HCT116 (cell line): ENCODE data around the gene ENO2. TPM values are rescaled to one million over a fixed set of nuclear protein-coding genes. Genes with fewer than 3 reads are reported as not detected.

ENCODE experiments used
- ATAC-seq: fragments of 200-7000 bp; cut with Tn5 transposase; 2 replicates; pipeline ENCODE4 v1.9.1; 2020; ENCODE audit warnings: mild to moderate bottlenecking, moderate library complexity
- BruUV-seq: library from RNA; stranded (reverse); fragments of 400-500 nt; replicated peaks from 2 replicates; lab custom pipeline; 2021; lab: Mats Ljungman, UMichigan
- CTCF ChIA-PET: fragments of 300-600 bp; sonication (Branson Sonifier 250); formaldehyde crosslinking; loops from one replicate; lab custom pipeline; 2021; ENCODE audit warnings: antibody characterized with exemption; lab: Charles Lee
- POLR2A ChIA-PET: fragments of 300-600, 350-600 bp; sonication (Branson Sonifier 250); formaldehyde crosslinking; loops from one replicate; lab custom pipeline; 2021; ENCODE audit warnings: antibody characterized with exemption; lab: Charles Lee
- RAD21 ChIA-PET, 2 experiments: fragments of 300-600 bp; sonication (Branson Sonifier 250); formaldehyde crosslinking; loops; one replicate each; lab custom pipeline; 2023; ENCODE audit warnings: low total read pairs in 2 of 2; ENCODE audit not compliant: uncharacterized antibody in 2 of 2, unreplicated experiment in 2 of 2, low non-redundant PET in 1 of 2; lab: Charles Lee
- DNase-seq: peaks from one replicate; pipeline ENCODE4 v3.0.0-alpha.2; 2010; ENCODE audit warnings: low read depth, low spot score
- H2AFZ ChIP-seq: fragments of 200-600 bp; shearing (Covaris generic), sonication (generic); 2 replicates; pipeline ENCODE4 v1.6.1; 2017; ENCODE audit warnings: low read depth, mixed run types, mixed read lengths, antibody characterized with exemption, low read length; ENCODE audit not compliant: poor library complexity, severe bottlenecking
- H3K27ac ChIP-seq: 2 replicates; pipeline ENCODE4 v1.5.1; 2012; ENCODE audit warnings: low read depth, low read length
- H3K27me3 ChIP-seq: fragments of 200-600 bp; sonication (generic); 2 replicates; pipeline ENCODE4 v1.6.1; 2016; ENCODE audit warnings: mixed run types, low read length, mixed read lengths; ENCODE audit not compliant: insufficient read depth
- H3K36me3 ChIP-seq, 2 experiments: fragments of 200-500 bp in 1 of 2; fragments of 200-600 bp in 1 of 2; sonication (Bioruptor generic) in 1 of 2; sonication (generic) in 1 of 2; 2 replicates each; pipeline versions ENCODE4 v1.5.1 to v1.6.1; 2014 to 2016; ENCODE audit warnings: low read length in 2 of 2, inconsistent platforms in 1 of 2, mixed read lengths in 1 of 2, mixed run types in 1 of 2; ENCODE audit not compliant: insufficient read depth in 2 of 2, control insufficient read depth in 1 of 2
- H3K4me1 ChIP-seq, 2 experiments: fragments of 200-600 bp in 1 of 2; sonication (generic) in 1 of 2; 2 replicates each; pipeline versions ENCODE4 v1.5.1 to v1.6.1; 2012 to 2017; ENCODE audit warnings: low read length in 2 of 2, inconsistent platforms in 1 of 2, mild to moderate bottlenecking in 1 of 2, mixed read lengths in 1 of 2, mixed run types in 1 of 2, moderate library complexity in 1 of 2; ENCODE audit not compliant: insufficient read depth in 2 of 2, control insufficient read depth in 1 of 2
- H3K4me2 ChIP-seq: fragments of 200-600 bp; sonication (generic); 2 replicates; pipeline ENCODE4 v1.6.1; 2017; ENCODE audit warnings: mixed run types, low read length, mixed read lengths
- H3K4me3 ChIP-seq, 2 experiments: fragments of 200-600 bp in 1 of 2; sonication (generic) in 1 of 2; replicated peaks in 1 of 2; 2 replicates each; pipeline ENCODE4 v1.5.1; 2011 to 2016; ENCODE audit warnings: low read length in 2 of 2, control low read depth in 1 of 2, low read depth in 1 of 2, mild to moderate bottlenecking in 1 of 2, mixed read lengths in 1 of 2, mixed run types in 1 of 2
- H3K79me2 ChIP-seq: fragments of 200-600 bp; sonication (generic); 2 replicates; pipeline ENCODE4 v1.6.1; 2017; ENCODE audit warnings: mild to moderate bottlenecking, mixed run types, low read length, moderate library complexity, mixed read lengths; ENCODE audit not compliant: insufficient read depth
- H3K9ac ChIP-seq: fragments of 200-600 bp; sonication (generic); 2 replicates; pipeline ENCODE4 v1.6.1; 2016; ENCODE audit warnings: low read length, mixed read lengths
- H3K9me2 ChIP-seq: fragments of 200-600 bp; sonication (generic), shearing (Covaris generic); 2 replicates; pipeline ENCODE4 v1.6.1; 2017; ENCODE audit warnings: mixed run types, mild to moderate bottlenecking, moderate library complexity; ENCODE audit not compliant: insufficient read depth
- H3K9me3 ChIP-seq, 2 experiments: fragments of 200-500 bp in 1 of 2; fragments of 200-600 bp in 1 of 2; sonication (Bioruptor generic) in 1 of 2; sonication (generic) in 1 of 2; 2 replicates each; pipeline ENCODE4 v1.6.1; 2014 to 2017; ENCODE audit warnings: low read length in 2 of 2, mixed read lengths in 2 of 2, inconsistent platforms in 1 of 2, low read depth in 1 of 2, mild to moderate bottlenecking in 1 of 2, mixed run types in 1 of 2, moderate library complexity in 1 of 2; ENCODE audit not compliant: control insufficient read depth in 1 of 2, insufficient read depth in 1 of 2
- H4K20me1 ChIP-seq: fragments of 200-600 bp; sonication (generic), shearing (Covaris generic); 2 replicates; pipeline ENCODE4 v1.6.1; 2017; ENCODE audit warnings: mixed run types, mild to moderate bottlenecking, moderate library complexity; ENCODE audit not compliant: insufficient read depth
- CBX3 ChIP-seq: IDR thresholded peaks from 2 replicates; pipeline ENCODE4 v1.6.1; 2012; ENCODE audit warnings: low read depth
- CTCF ChIP-seq, 3 experiments: fragments of 200-600 bp in 1 of 3; sonication (generic) in 1 of 3; IDR thresholded peaks in 2 of 3; conservative IDR thresholded peaks in 1 of 3; 2 replicates each; pipeline ENCODE4 v1.5.1; 2012 to 2017; ENCODE audit warnings: low read depth in 2 of 3, low read length in 2 of 3, antibody characterized with exemption in 1 of 3, borderline replicate concordance in 1 of 3, control low read depth in 1 of 3, mild to moderate bottlenecking in 1 of 3, mixed read lengths in 1 of 3, mixed run types in 1 of 3, moderate library complexity in 1 of 3; ENCODE audit not compliant: insufficient read depth in 1 of 3
- EZH2 ChIP-seq: fragments of 200-600 bp; sonication (generic); IDR thresholded peaks from 2 replicates; pipeline ENCODE4 v1.6.1; 2017; ENCODE audit warnings: antibody characterized with exemption, mixed run types
- FOSL1 ChIP-seq: IDR thresholded peaks from 2 replicates; pipeline ENCODE4 v1.6.1; 2012; ENCODE audit warnings: low read depth
- MAX ChIP-seq: IDR thresholded peaks from 2 replicates; pipeline ENCODE4 v1.6.1; 2012
- SRF ChIP-seq: IDR thresholded peaks from 2 replicates; pipeline ENCODE4 v1.6.1; 2012; ENCODE audit warnings: low read depth
- TCF7L2 ChIP-seq: IDR thresholded peaks from 2 replicates; pipeline ENCODE4 v1.7.0; 2011; ENCODE audit warnings: borderline replicate concordance, inconsistent platforms; ENCODE audit not compliant: insufficient read depth, insufficient read length; ENCODE audit errors: extremely low read depth
- YY1 ChIP-seq: IDR thresholded peaks from 2 replicates; pipeline ENCODE4 v1.6.1; 2011; ENCODE audit warnings: low read length, low read depth, moderate library complexity, mild to moderate bottlenecking; ENCODE audit not compliant: insufficient replicate concordance; ENCODE audit errors: extremely low read depth
- ZFX ChIP-seq: fragments of 450-650 bp; IDR thresholded peaks from 2 replicates; pipeline ENCODE4 v1.6.1; 2017
- intact Hi-C: fragments of 100-400 bp; cut with micrococcal nuclease; formaldehyde crosslinking; loops from 2 replicates; pipeline ENCODE4 v1.10.0; 2022
- total RNA-seq: library from RNA; stranded (reverse); gene quantifications from one replicate; pipeline ENCODE4 v1.2.1, GENCODE V29; 2021; ENCODE audit not compliant: unreplicated experiment

ENO2 gene
- total RNA-seq, 1 experiment from 2014 or later: 117 TPM

GRCh38 chr12:6866163-6866919 is 48.0 kb upstream of the ENO2 start:
- RAD21 ChIA-PET: no interaction called here
- Histone ChIP-seq H3K4me1 (peaks cover 27 to 48% of the 10 kb centered on the region in 2 experiments), H3K9ac (peak overlapping the region; percentile 99), H3K36me3 (peaks cover 31 to 56% of the 10 kb centered on the region in 2 experiments; a peak in 3 of 4 replicates), H3K79me2 (peaks cover 43% of the 10 kb centered on the region), H3K4me2 (peak overlapping the region; percentile 92), H3K4me3 (peak overlapping the region; percentile 97 to 99), H3K9me3 (no peaks in the 10 kb centered on the region), H3K27me3 (no peaks in the 10 kb centered on the region), H3K27ac (peak overlapping the region; percentile 52), H4K20me1 (peaks cover 12% of the 10 kb centered on the region; the same call in 1 of the 2 replicates), H3K9me2 (no peaks in the 10 kb centered on the region), H2AFZ (no peak overlapping the region)
- no TSS peak for BruUV-seq
- CTCF ChIA-PET: no interaction called here
- TF ChIP-seq TCF7L2 (no peak), SRF (no peak), EZH2 (no peak), MAX (no peak), FOSL1 (no peak), CTCF (IDR thresholded peaks at IDR 0.05 in 2 of 3, conservative IDR thresholded peaks at IDR 0.05 in 1 of 3; ENCODE audit: borderline replicate concordance in 1 of 3, insufficient read depth in 1 of 3, low read depth in 2 of 3, low read length in 2 of 3) (no peak), CBX3 (no peak), ZFX (no peak), YY1 (no peak)
- intact Hi-C loops: no loop called here
- POLR2A ChIA-PET: interaction anchor here (0.6 to 10.9 kb wide), 15 partner anchors 14 to 885 kb away, joined by 3 to 186 read pairs (median 7); partner anchors contain the start of genes C12orf57, CDCA3, COPS7A and MLF2
- no peak for ATAC-seq
- DNase-seq: no peak
